Inferior parietal cortex (tissue), 1 donor: ENCODE results near the gene KDM2B.

Source experiments
- DNase-seq: peaks from one replicate; pipeline ENCODE4 v3.0.0-alpha.2; 2016; ENCODE audit errors: extremely low spot score

KDM2B gene

GRCh38 chr12:121561009-121561395 lies 19.8 kb downstream of the KDM2B start:
- DNase-seq: no peak

- no peak for DNase-seq
Measured at GRCh38 chr12:121560392-121561008, 20.3 kb downstream of the KDM2B start.

- DNase-seq: no peak
Measured at GRCh38 chr12:121558956-121559355, 21.9 kb downstream of the KDM2B start.

- no peak for DNase-seq
Measured at GRCh38 chr12:121550974-121551634, 29.7 kb downstream of the KDM2B start.

GRCh38 chr12:121549075-121549474 lies 31.7 kb downstream of the KDM2B start:
- DNase-seq: no peak

- no peak for DNase-seq
Measured at GRCh38 chr12:121545480-121545879, 35.3 kb downstream of the KDM2B start.

- no peak for DNase-seq
Measured at GRCh38 chr12:121543786-121544185, 37.0 kb downstream of the KDM2B start.

GRCh38 chr12:121539908-121540307 lies 40.9 kb downstream of the KDM2B start:
- no peak for DNase-seq

- DNase-seq: no peak
Measured at GRCh38 chr12:121538699-121539061, 42.1 kb downstream of the KDM2B start.

- DNase-seq: no peak
Measured at GRCh38 chr12:121537814-121538698, 42.8 kb downstream of the KDM2B start.

GRCh38 chr12:121536899-121537813 lies 43.7 kb downstream of the KDM2B start:
- peak; percentile 62 for DNase-seq

GRCh38 chr12:121536054-121536898 lies 44.5 kb downstream of the KDM2B start:
- DNase-seq: peak; percentile 73

- DNase-seq: no peak
Measured at GRCh38 chr12:121535150-121536053, 45.4 kb downstream of the KDM2B start.

- no peak for DNase-seq
Measured at GRCh38 chr12:121534495-121535148, 46.2 kb downstream of the KDM2B start.

GRCh38 chr12:121533394-121534090 lies 47.3 kb downstream of the KDM2B start:
- DNase-seq: no peak

- no peak for DNase-seq
Measured at GRCh38 chr12:121532503-121533393, 48.1 kb downstream of the KDM2B start.

GRCh38 chr12:121531356-121531750 lies 49.5 kb downstream of the KDM2B start:
- no peak for DNase-seq
